Spleen (tissue), 11 donors: ENCODE data around the gene PTPN6. TPM values are rescaled to one million over a fixed set of nuclear protein-coding genes. Genes with fewer than 3 reads are reported as not detected.
A peak's percentile ranks its signal among the peaks of the same experiment; 100 is the strongest.

Source experiments
- DNase-seq: peaks from one replicate; pipeline ENCODE4 v3.0.0-alpha.2; 2020
- H3K27ac ChIP-seq, 8 donors: fragments of 200-600 bp; sonication (generic) in 7 of 8; 1 replicate in 4 of 8; 2 replicates in 4 of 8; pipeline versions ENCODE4 v1.5.0 to v1.8.0; 2016 to 2021; ENCODE audit warnings: inconsistent platforms in 4 of 8, mild to moderate bottlenecking in 4 of 8, moderate library complexity in 1 of 8
- H3K27me3 ChIP-seq, 7 donors: fragments of 200-600 bp; sonication (generic) in 6 of 7; replicated peaks in 1 of 7; 1 replicate in 4 of 7; 2 replicates in 3 of 7; pipeline versions ENCODE4 v1.5.0 to v1.8.0; 2016 to 2021; ENCODE audit warnings: inconsistent platforms in 3 of 7, mild to moderate bottlenecking in 1 of 7
- H3K36me3 ChIP-seq, 6 donors: fragments of 200-600 bp; sonication (generic) in 5 of 6; 1 replicate in 4 of 6; 2 replicates in 2 of 6; pipeline versions ENCODE4 v1.5.0 to v1.8.0; 2016 to 2021; ENCODE audit warnings: inconsistent platforms in 2 of 6
- H3K4me1 ChIP-seq, 6 donors: fragments of 200-600 bp; sonication (generic) in 5 of 6; 1 replicate in 3 of 6; 2 replicates in 3 of 6; pipeline versions ENCODE4 v1.5.0 to v1.8.0; 2016 to 2021; ENCODE audit warnings: inconsistent platforms in 3 of 6
- H3K4me3 ChIP-seq, 8 donors: fragments of 200-600 bp; sonication (generic) in 7 of 8; 1 replicate in 4 of 8; 2 replicates in 4 of 8; pipeline versions ENCODE4 v1.5.0 to v1.8.0; 2016 to 2021; ENCODE audit warnings: inconsistent platforms in 4 of 8, mild to moderate bottlenecking in 4 of 8, moderate library complexity in 2 of 8
- H3K9me3 ChIP-seq, 8 donors: fragments of 200-600 bp; sonication (generic) in 7 of 8; 1 replicate in 4 of 8; 2 replicates in 4 of 8; pipeline versions ENCODE4 v1.5.0 to v1.8.0; 2016 to 2021; ENCODE audit warnings: inconsistent platforms in 4 of 8
- CTCF ChIP-seq, 11 experiments: fragments of 200-600 bp in 7 of 11; fragments of 450-650 bp in 4 of 11; sonication (generic) in 4 of 11; IDR thresholded peaks in 8 of 11; conservative IDR thresholded peaks in 3 of 11; 1 replicate in 7 of 11; 2 replicates in 4 of 11; pipeline versions ENCODE4 v1.4.0 to v1.8.0; 2016 to 2021; ENCODE audit warnings: antibody characterized with exemption in 11 of 11, inconsistent platforms in 4 of 11, mild to moderate bottlenecking in 1 of 11
- POLR2A ChIP-seq, 3 donors: fragments of 450-650 bp; IDR thresholded peaks; one replicate each; pipeline ENCODE4 v1.5.1; 2017; ENCODE audit warnings: antibody characterized with exemption in 3 of 3, mild to moderate bottlenecking in 1 of 3
- POLR2AphosphoS5 ChIP-seq, 3 donors: sonication (generic); formaldehyde crosslinking; IDR thresholded peaks; one replicate each; pipeline ENCODE4 v1.5.1; 2017; ENCODE audit warnings: antibody characterized with exemption in 3 of 3
- WGBS, 5 donors: extraction: QIAGEN DNeasy Blood & Tissue Kit in 3 of 5; methylation state at CpG; one replicate each; pipeline versions ENCODE4 v1.1.5 to v1.1.7; 2013 to 2018; 5-methylcytosine and 5-hydroxymethylcytosine counted together
- intact Hi-C: fragments of 100-400 bp; cut with DNase I; formaldehyde crosslinking; loops from one replicate; pipeline ENCODE4 v1.15.0; 2023; ENCODE audit warnings: low total_unique reads
- polyA plus RNA-seq, 3 donors: library from polyadenylated mRNA; stranded (reverse); fragments of 200-250 nt; gene quantifications; one replicate each; pipeline ENCODE4 v1.2.1, GENCODE V29; 2013
- total RNA-seq, 7 donors: library from RNA; depleted of rRNA in 3 of 7; stranded (reverse); fragments of >200 nt in 3 of 7; fragmentation: NEBNext Ultra II Directional in 4 of 7; extraction: Animal tissue kit (Norgen Biotek cat#: 25700) in 4 of 7; gene quantifications; one replicate each; pipeline versions ENCODE4 v1.1.0 to v1.2.1, GENCODE V29; 2016 to 2021
- donor health status: healthy with polysubstance abuse.
- donor health status: DM: no; HTN: no; CAD: no; lungs with moderate emphysema.
- donor health status: DM: no; HTN: no; CAD: no.
- donor health status: Bipolar disorder and iron deficiency.
- donor health status: healthy.
- donor health status: DM: no; HTN: no; CAD: no.
- donor health status: DM: yes; HTN: yes; CAD: no.

Gene PTPN6
- total and polyA plus RNA-seq, 10 donors, result 314 to 713 (median 426) TPM

GRCh38 chr12:6954316-6955107, 3.4 kb downstream of the PTPN6 start:
- peak overlapping the region; percentile 72 to 99 (median 96) for H3K27ac ChIP-seq

GRCh38 chr12:6955108-6956020, 4.2 kb downstream of the PTPN6 start:
- Histone ChIP-seq H3K27me3 (no peaks in the 10 kb centered on the region), H3K4me3 (peak overlapping the region in 5 of 8 donors; percentile 89 to 98 (median 91)), H3K9me3 (no peaks in the 10 kb centered on the region), H3K36me3 (peaks cover 0 to 83% (median 47%) of the 10 kb centered on the region in 6 donors), H3K4me1 (peaks cover 63 to 92% (median 84%) of the 10 kb centered on the region in 6 donors), H3K27ac (peak overlapping the region; percentile 72 to 99 (median 96))
- peak; percentile 78 for DNase-seq
- WGBS, 5 donors, result 69 to 81% (median 75%) methylated on average over 7 to 22 of the region's 22 CpGs
- intact Hi-C loops, result no loop called here
- TF ChIP-seq POLR2A (IDR thresholded peaks at IDR 0.05) (no peak), POLR2AphosphoS5 (IDR thresholded peaks at IDR 0.05) (peak in 2 of 3 donors; percentile 36 to 70)

More at GRCh38 chr12:6954316-6955107, 3.4 kb downstream of the PTPN6 start:
- intact Hi-C loops, result no loop called here
- Histone ChIP-seq H3K4me1 (peaks cover 60 to 92% (median 84%) of the 10 kb centered on the region in 6 donors), H3K4me3 (peak overlapping the region in 7 of 8 donors; percentile 64 to 98 (median 89)), H3K36me3 (peaks cover 0 to 74% (median 39%) of the 10 kb centered on the region in 6 donors), H3K27me3 (no peaks in the 10 kb centered on the region), H3K9me3 (no peaks in the 10 kb centered on the region)
- peak; percentile 81 for DNase-seq
- 55 to 71% (median 58%) methylated on average over 21 of the region's 21 CpGs for WGBS, 5 donors
- no peak for TF ChIP-seq CTCF (IDR thresholded peaks at IDR 0.05 in 8 of 11, conservative IDR thresholded peaks at IDR 0.05 in 3 of 11)
- TF ChIP-seq POLR2A (IDR thresholded peaks at IDR 0.05), result no peak
- TF ChIP-seq POLR2AphosphoS5 (IDR thresholded peaks at IDR 0.05), result peak; percentile 43 to 74 (median 50)

- peak; percentile 88 for DNase-seq
- no peaks in the 10 kb centered on the region for H3K27me3 ChIP-seq
- intact Hi-C loops, result no loop called here
- H3K36me3 ChIP-seq, result peaks cover 0 to 91% (median 55%) of the 10 kb centered on the region in 6 donors
- TF ChIP-seq POLR2AphosphoS5 (IDR thresholded peaks at IDR 0.05) (peak; percentile 17 to 75 (median 53)), CTCF (IDR thresholded peaks at IDR 0.05 in 8 of 11, conservative IDR thresholded peaks at IDR 0.05 in 3 of 11) (no peak)
- WGBS, 5 donors, result 43 to 70% (median 56%) methylated on average over 14 to 28 of the region's 28 CpGs
- peak overlapping the region; percentile 61 to 99 (median 96) for H3K27ac ChIP-seq
- H3K4me1 ChIP-seq, result peaks cover 71 to 92% (median 84%) of the 10 kb centered on the region in 6 donors
- peak overlapping the region in 3 of 8 donors; percentile 30 to 97 (median 91) for H3K4me3 ChIP-seq
- no peaks in the 10 kb centered on the region for H3K9me3 ChIP-seq
These were observed 5.0 kb downstream of the PTPN6 start for GRCh38 chr12:6956021-6956727.

- no peak for TF ChIP-seq POLR2A (IDR thresholded peaks at IDR 0.05)
- TF ChIP-seq CTCF (IDR thresholded peaks at IDR 0.05 in 8 of 11, conservative IDR thresholded peaks at IDR 0.05 in 3 of 11), result no peak
- TF ChIP-seq POLR2AphosphoS5 (IDR thresholded peaks at IDR 0.05), result peak; percentile 26 to 50 (median 31)
- H3K36me3 ChIP-seq, result peaks cover 0 to 90% (median 57%) of the 10 kb centered on the region in 6 donors
- intact Hi-C loops, result no loop called here
- peaks cover 82 to 100% (median 94%) of the 10 kb centered on the region in 6 donors for H3K4me1 ChIP-seq
- H3K4me3 ChIP-seq, result peak overlapping the region in 2 of 8 donors; percentile 30 to 97
- peak overlapping the region; percentile 61 to 99 (median 96) for H3K27ac ChIP-seq
- peak; percentile 82 for DNase-seq
- no peaks in the 10 kb centered on the region for H3K9me3 ChIP-seq
- 66 to 82% (median 72%) methylated on average over 19 to 20 of the region's 20 CpGs for WGBS, 5 donors
- H3K27me3 ChIP-seq, result no peaks in the 10 kb centered on the region
These were observed 6.1 kb downstream of the PTPN6 start for GRCh38 chr12:6957151-6957701.
